Measurements from ENCODE around the gene GJC1.
"Not testable (repeated sequence)": the region's sequence is repeated elsewhere in the genome, so short reads cannot be mapped to it uniquely, and the experiment has no call there.

Gene GJC1

GRCh38 chr17:44844390-44844830 lies 14.3 kb upstream of the GJC1 start:
- DNase-seq (ENCODE audit: low spot score), result no peak

GRCh38 chr17:44842748-44843147 lies 12.7 kb upstream of the GJC1 start:
- no peak for DNase-seq (ENCODE audit: low spot score)

GRCh38 chr17:44840936-44841335 lies 10.8 kb upstream of the GJC1 start:
- no peak for DNase-seq (ENCODE audit: low spot score)

GRCh38 chr17:44840274-44840673 lies 10.2 kb upstream of the GJC1 start:
- no peak for DNase-seq (ENCODE audit: low spot score)

GRCh38 chr17:44837196-44837595 lies 7.1 kb upstream of the GJC1 start:
- DNase-seq (ENCODE audit: low spot score), result no peak

- DNase-seq (ENCODE audit: low spot score), result no peak
Measured at GRCh38 chr17:44832805-44833204, 2.7 kb upstream of the GJC1 start.

GRCh38 chr17:44831371-44831770 lies 1.3 kb upstream of the GJC1 start:
- DNase-seq (ENCODE audit: low spot score), result no peak

GRCh38 chr17:44830359-44831288 lies 537 bp upstream of the GJC1 start:
- DNase-seq (ENCODE audit: low spot score), result no peak

GRCh38 chr17:44828919-44829522 lies 1.1 kb downstream of the GJC1 start:
- no peak for DNase-seq (ENCODE audit: low spot score)

- DNase-seq (ENCODE audit: low spot score), result no peak
Measured at GRCh38 chr17:44827863-44828262, 2.2 kb downstream of the GJC1 start.

- DNase-seq (ENCODE audit: low spot score), result no peak
Measured at GRCh38 chr17:44826123-44826790, 3.8 kb downstream of the GJC1 start.

- DNase-seq (ENCODE audit: low spot score), result not testable (repeated sequence)
Measured at GRCh38 chr17:44825236-44825635, 4.9 kb downstream of the GJC1 start.

- DNase-seq (ENCODE audit: low spot score), result no peak
Measured at GRCh38 chr17:44820631-44821212, 9.4 kb downstream of the GJC1 start.

GRCh38 chr17:44818508-44818907 lies 11.6 kb downstream of the GJC1 start:
- not testable (repeated sequence) for DNase-seq (ENCODE audit: low spot score)

- no peak for DNase-seq (ENCODE audit: low spot score)
Measured at GRCh38 chr17:44812263-44812662, 17.8 kb downstream of the GJC1 start.

- DNase-seq (ENCODE audit: low spot score), result not testable (repeated sequence)
Measured at GRCh38 chr17:44808656-44809388, 21.3 kb downstream of the GJC1 start.

GRCh38 chr17:44808156-44808555 lies 21.9 kb downstream of the GJC1 start:
- no peak for DNase-seq (ENCODE audit: low spot score)

- no peak for DNase-seq (ENCODE audit: low spot score)
Measured at GRCh38 chr17:44807817-44808155, 22.3 kb downstream of the GJC1 start.

GRCh38 chr17:44807093-44807816 lies 22.8 kb downstream of the GJC1 start:
- DNase-seq (ENCODE audit: low spot score), result no peak

- DNase-seq (ENCODE audit: low spot score), result no peak
Measured at GRCh38 chr17:44804302-44805089, 25.6 kb downstream of the GJC1 start.
